Suppressor macrophage (primary cell): ENCODE measurements around the gene TENM4.

Experiments
- DNase-seq, 4 experiments: peaks; one replicate each; pipeline ENCODE4 v3.0.0-alpha.2; 2020 to 2022

TENM4 gene

GRCh38 chr11:79340535-79340934 is 100.3 kb downstream of the TENM4 start:
- no peak for DNase-seq

DNA sequence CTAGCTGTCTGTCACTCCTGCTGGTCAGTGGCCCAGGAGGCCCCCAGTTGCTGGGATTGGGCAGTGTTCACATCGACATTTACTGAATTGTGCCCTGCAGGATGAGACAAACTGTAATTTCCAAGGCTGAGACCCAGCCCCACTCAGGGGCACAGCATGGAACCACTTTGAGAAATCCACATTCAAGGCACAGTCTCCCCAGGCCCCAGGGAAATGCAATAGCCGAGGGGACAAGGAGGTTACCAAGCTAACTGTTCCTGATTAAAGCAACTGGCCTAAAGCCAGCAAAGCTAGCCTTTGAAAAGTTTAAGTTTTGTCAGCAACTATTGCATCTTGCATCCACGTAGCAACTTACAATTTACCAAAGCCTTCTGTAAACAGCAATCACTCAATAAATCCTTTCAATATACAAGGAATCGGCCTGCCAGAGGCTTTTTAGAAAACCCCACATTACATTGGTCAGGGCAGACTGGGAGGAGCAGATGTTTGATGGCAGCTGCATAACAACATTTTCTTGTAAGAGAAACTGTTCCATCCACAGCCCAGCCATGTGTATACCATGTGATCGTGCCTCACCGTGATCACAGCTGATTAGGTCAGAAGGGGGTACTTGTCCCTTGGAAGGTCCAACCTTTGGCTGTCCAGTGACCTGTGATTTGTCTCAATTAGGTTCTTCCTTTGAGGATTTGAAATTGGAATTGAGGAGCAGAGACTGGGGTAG is 103.9 kb downstream of the TENM4 start:
- no peak for DNase-seq

GRCh38 chr11:79335681-79336080 is 105.1 kb downstream of the TENM4 start:
- DNase-seq, result no peak

- no peak for DNase-seq
These were observed 107.5 kb downstream of the TENM4 start for GRCh38 chr11:79333355-79333754.

GRCh38 chr11:79332017-79332416 is 108.8 kb downstream of the TENM4 start:
- DNase-seq, result no peak

- no peak for DNase-seq
These were observed 109.5 kb downstream of the TENM4 start for GRCh38 chr11:79331203-79331901.

DNA sequence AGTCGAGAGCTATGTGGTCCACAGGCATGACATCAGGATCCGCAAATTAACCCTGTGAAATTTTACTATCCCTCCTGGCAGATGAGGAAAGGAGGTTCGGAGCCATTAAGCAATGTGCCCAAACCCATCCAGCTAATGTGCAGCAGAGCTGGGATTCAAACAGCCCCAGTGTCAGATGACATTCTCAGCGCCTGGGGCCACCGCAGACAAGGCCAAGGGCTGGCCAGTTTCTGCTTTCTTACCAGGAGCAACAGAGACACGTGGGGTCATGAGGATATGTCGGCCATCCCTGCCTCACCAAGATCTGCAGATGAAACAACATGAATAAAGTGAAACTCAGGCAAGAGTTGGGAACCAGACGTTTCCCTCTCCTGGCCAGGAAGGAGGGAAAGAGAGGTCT is 110.2 kb downstream of the TENM4 start:
- no peak for DNase-seq

DNA sequence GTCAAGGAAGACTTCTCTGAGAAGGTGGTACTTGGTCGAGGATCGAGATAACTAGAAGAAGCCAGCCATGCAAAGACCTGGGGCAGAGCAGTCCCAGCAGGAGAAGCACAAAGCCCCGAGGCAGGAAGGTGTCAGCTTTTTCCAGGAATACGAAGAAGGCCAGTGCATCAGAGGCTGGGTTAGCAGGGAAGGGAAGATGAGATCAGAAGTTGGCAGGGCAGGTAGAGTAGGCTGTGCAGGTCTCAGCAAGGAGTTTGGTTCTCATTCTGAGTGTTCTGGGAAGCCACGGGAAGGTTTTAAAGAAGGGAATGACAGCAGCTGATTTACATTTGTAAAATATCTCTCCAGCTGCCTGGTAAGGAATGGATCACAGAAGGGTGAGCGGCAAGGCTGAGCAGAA is 111.3 kb downstream of the TENM4 start:
- no peak for DNase-seq

DNA sequence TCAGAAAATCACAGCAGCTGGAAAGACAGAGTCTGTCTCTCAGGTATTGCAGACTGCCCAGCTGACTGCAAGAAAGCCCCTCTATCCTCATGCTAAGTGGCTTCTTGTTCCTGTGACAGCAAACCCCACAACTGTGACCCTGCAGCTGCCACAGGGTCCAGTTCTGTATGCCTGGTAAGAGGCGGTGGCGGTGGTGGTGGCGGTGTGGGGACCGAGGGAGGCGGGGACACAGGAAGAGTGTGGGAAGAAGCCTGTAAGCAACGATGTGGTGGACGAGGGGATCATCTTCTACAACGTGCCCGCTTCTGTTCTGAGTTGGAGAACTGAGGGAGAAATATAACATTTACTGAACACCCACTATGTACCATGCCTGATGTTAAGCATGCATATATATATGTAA is 112.4 kb downstream of the TENM4 start:
- no peak for DNase-seq

- DNase-seq, result no peak
These were observed 115.0 kb downstream of the TENM4 start for GRCh38 chr11:79325851-79326250.

DNA sequence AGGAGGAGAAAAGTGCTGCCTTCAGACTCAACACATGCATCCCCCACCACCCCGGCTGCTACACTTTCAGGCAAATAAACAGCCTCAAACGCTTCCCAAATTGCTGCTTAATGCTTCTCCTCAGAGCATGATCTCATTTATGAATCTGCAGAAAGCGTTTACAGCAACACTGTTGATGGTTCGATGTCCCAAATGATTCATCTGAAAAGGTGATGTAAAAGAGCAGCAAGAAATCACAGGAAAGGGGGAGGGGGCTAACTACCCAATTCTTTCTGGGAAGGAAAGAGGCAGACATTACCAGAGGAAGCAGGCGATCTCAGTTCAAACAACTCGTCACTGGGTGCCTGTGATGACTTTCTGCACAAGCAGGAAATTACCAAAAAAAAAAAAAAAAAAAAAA is 119.6 kb downstream of the TENM4 start:
- no peak for DNase-seq

- DNase-seq, result no peak
These were observed 125.7 kb downstream of the TENM4 start for GRCh38 chr11:79314906-79315689.

GRCh38 chr11:79313530-79313913 is 127.3 kb downstream of the TENM4 start:
- no peak for DNase-seq

DNA sequence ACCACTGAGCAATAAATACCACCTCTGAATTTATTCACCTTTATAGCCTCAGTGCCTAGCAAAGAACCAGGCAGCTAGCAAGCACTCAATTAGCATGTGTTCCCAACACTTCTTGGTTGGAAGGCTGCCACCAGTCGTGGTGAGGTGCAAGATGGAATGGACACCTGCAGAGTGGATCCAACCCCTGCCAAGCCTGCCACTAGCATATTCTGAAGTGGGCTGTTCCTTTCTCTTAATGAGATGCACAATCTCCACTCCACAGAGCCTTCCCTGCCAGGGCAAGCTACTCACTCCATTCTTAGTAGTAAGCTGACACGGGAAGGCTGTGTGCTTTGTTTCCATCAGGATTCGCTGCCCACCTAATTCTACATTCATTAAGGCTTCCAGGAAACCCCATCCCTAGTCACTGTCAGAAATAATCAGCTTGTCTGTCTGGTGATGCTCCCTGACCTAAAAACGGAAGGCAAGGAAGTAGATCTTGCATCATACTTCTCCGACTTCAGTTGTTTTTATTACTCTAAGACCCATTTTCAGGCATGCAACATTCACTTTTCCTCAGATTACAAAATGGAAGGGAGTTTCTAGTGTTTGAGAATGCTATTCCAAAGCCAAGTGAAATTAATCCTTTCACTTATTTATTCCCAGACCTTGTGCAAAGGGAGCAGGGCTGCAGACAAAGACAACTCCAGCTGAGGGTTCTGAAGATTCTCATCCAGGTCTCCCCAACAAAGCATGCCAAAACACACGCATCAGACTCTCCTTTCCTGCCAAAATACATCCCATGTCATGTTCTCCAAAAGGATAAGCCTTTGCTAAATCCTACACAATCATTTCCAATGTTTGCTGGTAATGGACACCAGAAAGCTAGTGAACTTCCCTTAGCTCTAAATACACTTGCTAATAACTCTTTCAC is 128.0 kb downstream of the TENM4 start:
- no peak for DNase-seq

GRCh38 chr11:79311461-79311860 is 129.4 kb downstream of the TENM4 start:
- DNase-seq, result no peak

DNA sequence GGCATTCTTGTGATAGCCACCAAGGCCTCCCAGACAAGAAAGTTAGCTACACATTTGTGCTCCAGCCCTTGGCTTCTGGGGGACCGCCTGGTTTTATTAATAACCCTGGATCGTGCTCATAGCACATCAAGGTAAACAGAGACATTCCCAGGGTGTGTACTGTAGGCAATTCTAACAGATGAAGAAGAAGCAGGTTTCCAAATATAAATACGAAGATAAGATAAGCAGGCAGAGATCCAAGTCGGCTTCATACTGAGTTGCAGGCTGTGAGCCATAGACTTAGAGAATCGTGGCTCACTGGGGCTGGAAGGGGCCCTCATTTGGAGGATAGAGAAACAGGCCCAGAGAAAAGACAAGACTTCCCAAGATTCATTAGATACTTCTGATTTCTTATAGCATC is 131.4 kb downstream of the TENM4 start:
- DNase-seq, result no peak

- DNase-seq, result no peak
These were observed 132.4 kb downstream of the TENM4 start for GRCh38 chr11:79308429-79308828.

DNA sequence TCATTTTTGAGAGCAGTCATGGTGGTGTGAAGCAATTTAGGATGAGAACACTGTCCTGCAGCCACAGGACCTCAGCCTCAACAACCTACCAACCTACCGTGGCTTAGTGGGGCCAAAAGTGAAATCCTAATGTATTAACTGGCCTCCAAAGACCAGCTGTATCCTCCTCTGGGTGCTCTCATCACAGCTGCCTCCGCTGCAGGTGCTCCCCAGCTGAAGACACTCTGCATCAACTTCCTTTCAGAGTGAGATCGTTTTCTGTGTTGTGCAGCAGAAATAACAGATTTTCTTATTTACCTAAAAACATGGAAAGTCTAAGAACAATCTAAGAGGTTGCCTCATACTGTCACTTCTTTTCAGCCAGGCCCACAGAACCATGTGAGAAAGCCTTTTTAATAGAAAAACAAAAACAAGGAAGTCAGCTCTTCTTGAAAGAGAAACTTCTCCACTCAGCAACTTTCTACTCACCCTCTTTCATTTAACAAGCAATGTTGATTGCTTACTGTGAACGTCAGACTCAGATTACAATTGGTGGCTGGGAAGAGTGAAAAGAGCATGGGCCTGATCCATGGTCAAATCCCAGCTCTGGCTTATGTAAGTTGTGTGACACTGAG is 136.1 kb downstream of the TENM4 start:
- DNase-seq, result peak in 3 of 4 experiments; percentile 13 to 54 (median 30)

GRCh38 chr11:79296141-79296540 is 144.7 kb downstream of the TENM4 start:
- DNase-seq, result no peak

GRCh38 chr11:79294845-79295731 is 145.7 kb downstream of the TENM4 start:
- DNase-seq, result no peak

GRCh38 chr11:79291948-79292347 is 148.9 kb downstream of the TENM4 start:
- DNase-seq, result no peak
